ENCODE results near the gene ADRA2C.
"Not testable (repeated sequence)": the region's sequence is repeated elsewhere in the genome, so short reads cannot be mapped to it uniquely, and the experiment has no call there.

Gene ADRA2C

GRCh38 chr4:3808597-3808996 is 42.4 kb downstream of the ADRA2C start:
- peaks cover 11% of the 10 kb centered on the region; the same call in 1 of the 2 replicates for H3K4me1 ChIP-seq (ENCODE audit: insufficient read depth, low read length)
- H3K36me3 ChIP-seq (ENCODE audit: insufficient read depth, low read length): no peaks in the 10 kb centered on the region
- no peaks in the 10 kb centered on the region for H3K9me3 ChIP-seq (ENCODE audit: control insufficient read depth, insufficient read depth, low read length)
- H3K9ac ChIP-seq (ENCODE audit: low read depth, low read length): no peak overlapping the region

GRCh38 chr4:3809028-3809427 is 42.8 kb downstream of the ADRA2C start:
- H3K4me1 ChIP-seq (ENCODE audit: insufficient read depth, low read length): peaks cover 11% of the 10 kb centered on the region; the same call in 1 of the 2 replicates
- H3K9me3 ChIP-seq (ENCODE audit: control insufficient read depth, insufficient read depth, low read length): no peaks in the 10 kb centered on the region

GRCh38 chr4:3809451-3810110 is 43.4 kb downstream of the ADRA2C start:
- Histone ChIP-seq H3K9ac (ENCODE audit: low read depth, low read length) (no peak overlapping the region), H3K9me3 (ENCODE audit: control insufficient read depth, insufficient read depth, low read length) (no peaks in the 10 kb centered on the region), H3K36me3 (ENCODE audit: insufficient read depth, low read length) (no peaks in the 10 kb centered on the region), H3K4me1 (ENCODE audit: insufficient read depth, low read length) (peaks cover 11% of the 10 kb centered on the region; the same call in 1 of the 2 replicates)

More at GRCh38 chr4:3809028-3809427, 42.8 kb downstream of the ADRA2C start:
- Histone ChIP-seq H3K9ac (ENCODE audit: low read depth, low read length) (no peak overlapping the region), H3K36me3 (ENCODE audit: insufficient read depth, low read length) (no peaks in the 10 kb centered on the region)

DNA sequence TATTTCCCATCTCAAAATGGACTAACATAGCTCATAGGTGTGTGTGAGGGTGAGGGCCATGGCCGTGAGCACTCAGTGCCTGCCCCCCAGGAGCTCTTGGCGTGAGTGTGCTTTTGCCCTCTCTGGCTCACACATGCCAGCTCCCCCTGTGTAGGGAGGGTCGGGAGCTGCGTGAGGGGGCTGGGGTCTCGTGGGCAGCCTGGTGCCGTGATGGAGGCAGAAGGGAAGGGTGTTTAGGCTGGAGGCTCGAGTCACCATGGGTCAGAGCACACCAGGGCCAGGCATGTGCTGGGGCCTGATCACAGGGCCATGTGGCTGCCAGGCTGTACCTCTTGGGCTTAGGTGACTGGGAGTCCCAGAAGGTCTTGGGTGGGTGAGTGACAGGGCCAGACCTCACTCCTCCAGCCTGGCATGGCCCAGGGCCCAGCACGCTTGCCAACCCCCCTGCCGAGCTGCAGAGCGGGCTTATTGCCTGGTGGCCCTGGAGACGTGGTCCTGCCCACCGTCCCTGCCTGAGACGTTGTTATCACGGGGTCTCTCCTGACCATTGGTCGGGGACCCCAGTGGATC is 44.0 kb downstream of the ADRA2C start:
- peaks cover 11% of the 10 kb centered on the region; the same call in 1 of the 2 replicates for H3K4me1 ChIP-seq (ENCODE audit: insufficient read depth, low read length)
- H3K36me3 ChIP-seq (ENCODE audit: insufficient read depth, low read length): no peaks in the 10 kb centered on the region
- no peaks in the 10 kb centered on the region for H3K9me3 ChIP-seq (ENCODE audit: control insufficient read depth, insufficient read depth, low read length)
- no peak overlapping the region for H3K9ac ChIP-seq (ENCODE audit: low read depth, low read length)

DNA sequence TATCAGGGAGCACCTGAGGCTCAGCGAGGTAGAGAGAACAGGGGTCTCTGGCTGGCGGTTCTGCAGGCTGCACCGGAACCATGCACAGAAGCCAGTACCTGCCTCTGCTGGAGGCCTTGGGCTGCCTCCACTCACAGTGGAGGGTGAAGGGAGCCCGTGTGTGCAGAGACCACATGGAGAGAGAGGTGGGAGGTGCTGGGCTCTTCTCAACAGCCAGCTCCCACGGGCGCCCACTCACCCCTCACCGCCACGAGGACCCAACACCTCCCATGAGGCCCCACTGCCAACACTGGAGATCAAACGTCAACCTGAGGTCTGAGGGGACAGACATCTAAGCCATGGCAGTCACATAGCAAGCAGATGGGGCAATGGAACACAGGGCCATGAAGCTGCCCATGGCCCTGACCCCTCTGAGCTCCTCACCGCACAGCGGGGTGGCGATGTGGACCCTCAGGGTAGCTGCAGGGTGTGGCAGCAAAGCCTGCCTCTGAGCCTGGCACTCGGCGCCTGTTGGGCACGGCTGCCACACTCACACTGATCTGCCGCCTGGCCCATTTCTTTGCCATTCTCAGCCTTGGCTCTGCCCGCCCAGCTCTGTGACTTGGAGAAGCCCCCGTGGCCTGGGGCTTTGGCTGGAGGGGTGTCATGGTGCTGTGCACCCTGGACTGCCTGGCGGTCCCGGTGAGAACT is 44.8 kb downstream of the ADRA2C start:
- no peaks in the 10 kb centered on the region for H3K9me3 ChIP-seq (ENCODE audit: control insufficient read depth, insufficient read depth, low read length)
- H3K9ac ChIP-seq (ENCODE audit: low read depth, low read length): no peak overlapping the region
- H3K4me1 ChIP-seq (ENCODE audit: insufficient read depth, low read length): peaks cover 11% of the 10 kb centered on the region; the same call in 1 of the 2 replicates
- no peaks in the 10 kb centered on the region for H3K36me3 ChIP-seq (ENCODE audit: insufficient read depth, low read length)

GRCh38 chr4:3811621-3812020 is 45.4 kb downstream of the ADRA2C start:
- Histone ChIP-seq H3K36me3 (ENCODE audit: insufficient read depth, low read length) (no peaks in the 10 kb centered on the region), H3K4me1 (ENCODE audit: insufficient read depth, low read length) (peaks cover 11% of the 10 kb centered on the region; the same call in 1 of the 2 replicates), H3K9me3 (ENCODE audit: control insufficient read depth, insufficient read depth, low read length) (no peaks in the 10 kb centered on the region), H3K9ac (ENCODE audit: low read depth, low read length) (no peak overlapping the region)

- Histone ChIP-seq H3K4me1 (ENCODE audit: insufficient read depth, low read length) (peaks cover 11% of the 10 kb centered on the region; the same call in 1 of the 2 replicates), H3K9me3 (ENCODE audit: control insufficient read depth, insufficient read depth, low read length) (no peaks in the 10 kb centered on the region), H3K9ac (ENCODE audit: low read depth, low read length) (no peak overlapping the region), H3K36me3 (ENCODE audit: insufficient read depth, low read length) (no peaks in the 10 kb centered on the region)
These were observed 46.2 kb downstream of the ADRA2C start for GRCh38 chr4:3812211-3812934.

GRCh38 chr4:3813151-3814052 is 47.2 kb downstream of the ADRA2C start:
- Histone ChIP-seq H3K9ac (ENCODE audit: low read depth, low read length) (no peak overlapping the region), H3K4me1 (ENCODE audit: insufficient read depth, low read length) (peaks cover 1% of the 10 kb centered on the region; the same call in 1 of the 2 replicates), H3K36me3 (ENCODE audit: insufficient read depth, low read length) (no peaks in the 10 kb centered on the region), H3K9me3 (ENCODE audit: control insufficient read depth, insufficient read depth, low read length) (no peaks in the 10 kb centered on the region)

DNA sequence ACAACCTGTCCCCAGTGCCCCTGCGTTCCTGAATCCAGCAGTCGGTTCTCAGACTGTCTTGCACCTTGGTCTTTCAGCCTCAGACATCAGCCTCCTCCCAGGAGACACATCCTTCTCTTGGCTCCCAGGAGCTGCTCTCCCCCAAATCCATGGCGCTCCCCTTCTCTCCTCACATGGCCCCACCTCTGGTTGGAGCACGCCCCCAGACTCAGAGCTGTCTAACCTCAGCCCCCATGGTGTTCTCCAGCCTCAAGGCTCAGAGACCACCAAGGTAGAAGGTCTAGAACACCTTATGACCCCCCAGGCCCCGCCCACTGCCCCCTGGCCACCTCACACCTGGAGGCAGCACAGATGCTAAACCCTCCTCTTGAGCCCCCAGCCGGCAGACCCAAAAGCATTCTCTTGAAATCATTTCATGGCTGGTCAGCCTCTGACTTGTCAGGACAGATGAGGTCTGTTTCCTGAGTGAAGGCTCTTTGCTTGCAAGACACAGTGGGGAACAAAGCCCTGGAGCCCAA is 47.9 kb downstream of the ADRA2C start:
- Histone ChIP-seq H3K36me3 (ENCODE audit: insufficient read depth, low read length) (no peaks in the 10 kb centered on the region), H3K4me1 (ENCODE audit: insufficient read depth, low read length) (no peaks in the 10 kb centered on the region), H3K9me3 (ENCODE audit: control insufficient read depth, insufficient read depth, low read length) (no peaks in the 10 kb centered on the region), H3K9ac (ENCODE audit: low read depth, low read length) (no peak overlapping the region)

- H3K4me1 ChIP-seq (ENCODE audit: insufficient read depth, low read length); H3K36me3 ChIP-seq (ENCODE audit: insufficient read depth, low read length); H3K9me3 ChIP-seq (ENCODE audit: control insufficient read depth, insufficient read depth, low read length); H3K9ac ChIP-seq (ENCODE audit: low read depth, low read length): not testable (repeated sequence)
These were observed 48.7 kb downstream of the ADRA2C start for GRCh38 chr4:3814838-3815237.

DNA sequence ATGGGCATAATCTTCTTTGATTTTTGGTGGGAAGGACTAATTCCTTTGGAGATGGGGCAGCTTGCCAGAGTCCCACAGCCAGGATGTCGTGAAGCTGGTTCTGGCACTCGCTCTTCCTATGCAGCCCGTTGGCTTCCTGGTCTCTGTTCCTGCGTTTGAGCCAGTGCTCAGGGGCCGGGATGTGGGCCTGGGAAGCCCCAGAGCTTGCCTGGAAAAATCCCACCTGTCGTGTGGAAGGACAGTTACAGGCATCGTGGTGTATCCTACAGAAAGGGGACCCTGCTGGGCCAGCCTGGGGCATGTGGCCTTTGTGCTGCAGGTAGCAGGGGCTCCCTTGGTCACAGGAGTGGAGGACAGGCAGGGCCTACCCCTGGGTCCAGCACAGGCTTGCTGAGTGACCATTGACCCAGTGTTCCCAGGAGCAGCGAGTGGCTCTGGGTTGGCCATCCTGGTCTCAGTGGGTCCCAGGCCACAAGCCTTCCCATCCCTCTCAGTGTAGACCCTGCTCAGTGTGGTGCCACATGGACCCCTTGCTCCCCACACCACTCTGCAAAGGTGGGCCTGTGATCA is 50.2 kb downstream of the ADRA2C start:
- no peaks in the 10 kb centered on the region for H3K4me1 ChIP-seq (ENCODE audit: insufficient read depth, low read length)
- H3K9me3 ChIP-seq (ENCODE audit: control insufficient read depth, insufficient read depth, low read length): no peaks in the 10 kb centered on the region
- H3K9ac ChIP-seq (ENCODE audit: low read depth, low read length): no peak overlapping the region
- no peaks in the 10 kb centered on the region for H3K36me3 ChIP-seq (ENCODE audit: insufficient read depth, low read length)

DNA sequence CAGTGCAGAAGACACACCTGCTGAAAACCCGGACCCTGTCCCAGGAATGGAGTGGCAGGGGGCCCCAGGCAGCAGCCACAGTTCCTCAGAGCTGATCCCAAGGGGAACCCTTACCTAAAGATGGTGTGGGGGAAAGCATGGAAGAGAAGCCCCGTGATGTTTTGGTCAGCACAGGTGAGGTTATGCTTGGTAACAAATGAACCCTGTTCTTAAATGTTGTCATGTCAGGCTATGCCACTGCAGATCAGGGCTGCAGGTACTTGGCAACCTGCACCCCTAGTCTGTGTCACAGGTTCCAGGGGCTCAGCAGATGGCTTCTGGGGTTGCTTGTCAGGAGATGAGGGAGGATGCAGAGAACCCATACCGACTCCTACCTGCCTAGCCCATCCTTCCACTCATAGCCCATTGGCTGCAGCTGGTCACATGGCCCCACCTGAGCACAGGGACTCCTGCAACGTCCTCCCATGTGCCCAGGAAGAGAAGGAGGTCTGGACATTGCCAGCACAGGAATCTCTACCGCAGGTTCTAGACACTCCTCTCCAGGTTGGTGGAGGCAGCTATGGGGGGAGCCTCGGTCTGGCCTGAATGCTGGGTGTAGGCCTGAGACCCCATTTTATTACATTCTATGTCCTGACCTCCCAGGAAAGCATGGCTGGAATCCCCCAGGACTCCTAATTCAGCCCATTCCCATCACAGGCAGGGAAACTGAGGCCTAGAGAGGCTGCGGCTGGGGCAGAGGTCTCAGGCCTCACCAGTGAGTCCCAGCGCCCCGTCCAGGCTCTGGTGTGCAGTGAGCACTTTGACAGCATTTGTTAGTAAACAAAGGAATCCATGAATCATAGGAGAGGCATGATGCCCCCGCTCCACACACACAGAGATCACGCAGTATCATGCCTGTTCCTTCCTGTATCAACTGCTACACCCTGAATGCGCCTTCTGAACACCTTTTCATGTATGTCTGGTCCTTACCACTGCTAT is 51.1 kb downstream of the ADRA2C start:
- no peaks in the 10 kb centered on the region for H3K9me3 ChIP-seq (ENCODE audit: control insufficient read depth, insufficient read depth, low read length)
- H3K36me3 ChIP-seq (ENCODE audit: insufficient read depth, low read length): no peaks in the 10 kb centered on the region
- H3K9ac ChIP-seq (ENCODE audit: low read depth, low read length): no peak overlapping the region
- peaks cover 5% of the 10 kb centered on the region for H3K4me1 ChIP-seq (ENCODE audit: insufficient read depth, low read length)
